SKM-1 treated with dmso at 0.1 percent for 144 hours (cell line): ENCODE measurements around the gene FYN.
"Not testable (repeated sequence)": the region's sequence is repeated elsewhere in the genome, so short reads cannot be mapped to it uniquely, and the experiment has no call there.

Experiments
- DNase-seq: peaks from one replicate; lab custom pipeline; 2025; ENCODE audit not compliant: unreplicated experiment; lab: John Stamatoyannopoulos, UW

The FYN gene

GRCh38 chr6:111792914-111793700, 80.1 kb downstream of the FYN start:
- no peak for DNase-seq

- no peak for DNase-seq
These were observed 81.0 kb downstream of the FYN start for GRCh38 chr6:111792241-111792640.

- no peak for DNase-seq
These were observed 81.8 kb downstream of the FYN start for GRCh38 chr6:111791415-111791814.

GRCh38 chr6:111789598-111789997, 83.7 kb downstream of the FYN start:
- no peak for DNase-seq

- DNase-seq, result no peak
These were observed 84.6 kb downstream of the FYN start for GRCh38 chr6:111788379-111789276.

- not testable (repeated sequence) for DNase-seq
These were observed 87.1 kb downstream of the FYN start for GRCh38 chr6:111786151-111786550.

GRCh38 chr6:111784433-111784832, 88.8 kb downstream of the FYN start:
- DNase-seq, result no peak

GRCh38 chr6:111782887-111783466, 90.3 kb downstream of the FYN start:
- no peak for DNase-seq

GRCh38 chr6:111782192-111782809, 91.0 kb downstream of the FYN start:
- DNase-seq, result no peak

GRCh38 chr6:111781041-111781708, 92.1 kb downstream of the FYN start:
- DNase-seq, result no peak

- no peak for DNase-seq
These were observed 92.9 kb downstream of the FYN start for GRCh38 chr6:111780393-111780792.

- no peak for DNase-seq
These were observed 93.6 kb downstream of the FYN start for GRCh38 chr6:111779660-111780059.

- no peak for DNase-seq
These were observed 94.2 kb downstream of the FYN start for GRCh38 chr6:111779031-111779430.

GRCh38 chr6:111777357-111777756, 95.9 kb downstream of the FYN start:
- no peak for DNase-seq

GRCh38 chr6:111776236-111777221, 96.7 kb downstream of the FYN start:
- no peak for DNase-seq

- DNase-seq, result no peak
These were observed 97.9 kb downstream of the FYN start for GRCh38 chr6:111775145-111775922.

- no peak for DNase-seq
These were observed 98.9 kb downstream of the FYN start for GRCh38 chr6:111774346-111774703.

GRCh38 chr6:111773501-111774345, 99.5 kb downstream of the FYN start:
- no peak for DNase-seq
